ENCODE measurements around the gene CACNB4.

GRCh38 chr2:151786077-151786476, 312.8 kb downstream of the CACNB4 start:
- TF ChIP-seq CTCF (conservative IDR thresholded peaks at IDR 0.05; ENCODE audit: low read depth, low read length) = no peak
- no peak for TF ChIP-seq EZH2 (IDR thresholded peaks at IDR 0.05; ENCODE audit: borderline replicate concordance, low read depth, low read length, poor library complexity, severe bottlenecking)

All from A673 (cell line).